ENCODE results near the gene AGTR1. TPM values are rescaled to one million over a fixed set of nuclear protein-coding genes. Genes with fewer than 3 reads are reported as not detected.

Gene AGTR1
- polyA plus RNA-seq, 2 of the 4 experiments (the other 2 are of a cell fraction) = 0.92 to 3.1 TPM

DNA sequence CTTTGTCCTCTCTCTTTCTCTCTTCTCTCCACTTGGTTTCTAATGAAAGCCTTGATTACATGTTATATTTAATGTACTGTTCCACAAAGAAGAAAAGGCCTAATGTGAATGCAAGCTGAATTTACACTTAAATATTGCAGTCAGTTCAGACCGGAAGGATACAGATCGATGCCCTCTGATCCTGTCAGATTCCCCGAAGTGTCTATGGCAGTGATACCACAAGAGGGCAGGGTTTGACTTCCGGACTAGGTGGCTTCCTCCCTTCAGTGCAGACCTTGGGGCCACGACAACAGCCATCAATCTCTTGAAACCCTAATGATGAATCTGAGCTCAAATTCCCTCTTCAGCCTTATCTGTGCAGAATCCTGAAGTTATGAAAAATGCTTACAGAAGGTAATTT lies 29.5 kb downstream of the AGTR1 start (continued):
- no peak for TF ChIP-seq CBX8 (IDR thresholded peaks at IDR 0.05)
- no peak for TF ChIP-seq RFX5 (IDR thresholded peaks at IDR 0.05)
- no peak for TF ChIP-seq SREBF2 (IDR thresholded peaks at IDR 0.05)
- TF ChIP-seq ZFP36 (IDR thresholded peaks at IDR 0.05; ENCODE audit: borderline replicate concordance, partially characterized antibody) = no peak
- no peak for TF ChIP-seq ZSCAN20 (CRISPR knock-in tag; IDR thresholded peaks at IDR 0.05)
- TF ChIP-seq, protein P1, sequence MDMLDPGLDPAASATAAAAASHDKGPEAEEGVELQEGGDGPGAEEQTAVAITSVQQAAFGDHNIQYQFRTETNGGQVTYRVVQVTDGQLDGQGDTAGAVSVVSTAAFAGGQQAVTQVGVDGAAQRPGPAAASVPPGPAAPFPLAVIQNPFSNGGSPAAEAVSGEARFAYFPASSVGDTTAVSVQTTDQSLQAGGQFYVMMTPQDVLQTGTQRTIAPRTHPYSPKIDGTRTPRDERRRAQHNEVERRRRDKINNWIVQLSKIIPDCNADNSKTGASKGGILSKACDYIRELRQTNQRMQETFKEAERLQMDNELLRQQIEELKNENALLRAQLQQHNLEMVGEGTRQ (IDR thresholded peaks at IDR 0.05) = no peak
- TF ChIP-seq KDM1A (IDR thresholded peaks at IDR 0.05; ENCODE audit: low read depth) = no peak
- no peak for TF ChIP-seq RARB (CRISPR knock-in tag; IDR thresholded peaks at IDR 0.05)

DNA sequence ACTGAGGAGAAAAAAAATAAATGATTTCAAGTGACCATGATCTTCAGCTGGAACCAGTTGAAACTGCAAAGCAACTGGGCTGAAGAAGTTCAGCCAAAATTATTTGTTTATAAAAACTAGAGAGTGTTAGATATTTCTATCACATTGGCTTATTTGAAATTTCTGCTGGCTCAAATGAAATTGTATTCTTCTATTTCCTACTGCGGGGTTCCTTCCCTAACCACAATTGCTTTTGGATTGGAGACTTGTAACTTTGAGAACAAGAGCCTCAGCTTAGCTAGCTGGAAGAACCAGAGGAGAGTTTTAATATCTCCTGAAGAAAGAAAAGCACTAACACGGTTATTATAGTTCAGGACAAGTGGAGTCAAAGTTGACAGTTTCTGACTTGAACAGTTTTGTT lies 31.1 kb downstream of the AGTR1 start:
- TF ChIP-seq RFX5 (IDR thresholded peaks at IDR 0.05) (no peak), NPAS2 (CRISPR knock-in tag; IDR thresholded peaks at IDR 0.05; ENCODE audit: borderline replicate concordance) (no peak), PHF8 (IDR thresholded peaks at IDR 0.05; ENCODE audit: borderline replicate concordance, low read depth) (no peak), RCOR1 (IDR thresholded peaks at IDR 0.05; ENCODE audit: low read depth, low read length) (no peak), CBX2 (IDR thresholded peaks at IDR 0.05; ENCODE audit: borderline replicate concordance, low read depth) (no peak), POLR2A (IDR thresholded peaks at IDR 0.05; ENCODE audit: low read length) (no peak), ZSCAN20 (CRISPR knock-in tag; IDR thresholded peaks at IDR 0.05) (no peak)
- TF ChIP-seq, protein P1 (IDR thresholded peaks at IDR 0.05) = no peak
- TF ChIP-seq, protein P2, sequence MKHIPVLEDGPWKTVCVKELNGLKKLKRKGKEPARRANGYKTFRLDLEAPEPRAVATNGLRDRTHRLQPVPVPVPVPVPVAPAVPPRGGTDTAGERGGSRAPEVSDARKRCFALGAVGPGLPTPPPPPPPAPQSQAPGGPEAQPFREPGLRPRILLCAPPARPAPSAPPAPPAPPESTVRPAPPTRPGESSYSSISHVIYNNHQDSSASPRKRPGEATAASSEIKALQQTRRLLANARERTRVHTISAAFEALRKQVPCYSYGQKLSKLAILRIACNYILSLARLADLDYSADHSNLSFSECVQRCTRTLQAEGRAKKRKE (CRISPR knock-in tag; IDR thresholded peaks at IDR 0.05; ENCODE audit: low read depth) = no peak
- TF ChIP-seq, protein P3, sequence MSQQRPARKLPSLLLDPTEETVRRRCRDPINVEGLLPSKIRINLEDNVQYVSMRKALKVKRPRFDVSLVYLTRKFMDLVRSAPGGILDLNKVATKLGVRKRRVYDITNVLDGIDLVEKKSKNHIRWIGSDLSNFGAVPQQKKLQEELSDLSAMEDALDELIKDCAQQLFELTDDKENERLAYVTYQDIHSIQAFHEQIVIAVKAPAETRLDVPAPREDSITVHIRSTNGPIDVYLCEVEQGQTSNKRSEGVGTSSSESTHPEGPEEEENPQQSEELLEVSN (IDR thresholded peaks at IDR 0.05; ENCODE audit: borderline replicate concordance, low read depth) = no peak
- TF ChIP-seq, protein P4, sequence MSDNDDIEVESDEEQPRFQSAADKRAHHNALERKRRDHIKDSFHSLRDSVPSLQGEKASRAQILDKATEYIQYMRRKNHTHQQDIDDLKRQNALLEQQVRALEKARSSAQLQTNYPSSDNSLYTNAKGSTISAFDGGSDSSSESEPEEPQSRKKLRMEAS (IDR thresholded peaks at IDR 0.05) = no peak
- CTCF ChIA-PET = interaction anchor here (0.6 kb wide), 2 partner anchors 214 to 397 kb away, joined by 4 to 5 read pairs; no protein-coding TSS in a partner anchor
- WGBS (ENCODE audit: missing lambda C conversion rate) = 62% methylated on average over 2 of the region's 2 CpGs
- POLR2A ChIA-PET = no interaction called here
- H3K27ac ChIP-seq = no peak overlapping the region
- FAIRE-seq (no peak), ATAC-seq (no peak), DNase-seq (ENCODE audit: low read depth in 1 of 2, low spot score in 1 of 2) (no peak)
- no peaks in the 10 kb centered on the region for H3K9me3 ChIP-seq
- H3K4me1 ChIP-seq = peaks cover 3% of the 10 kb centered on the region; the same call in 1 of the 3 replicates
- no peak overlapping the region for H3K4me2 ChIP-seq
- no peak overlapping the region for H3K4me3 ChIP-seq

DNA sequence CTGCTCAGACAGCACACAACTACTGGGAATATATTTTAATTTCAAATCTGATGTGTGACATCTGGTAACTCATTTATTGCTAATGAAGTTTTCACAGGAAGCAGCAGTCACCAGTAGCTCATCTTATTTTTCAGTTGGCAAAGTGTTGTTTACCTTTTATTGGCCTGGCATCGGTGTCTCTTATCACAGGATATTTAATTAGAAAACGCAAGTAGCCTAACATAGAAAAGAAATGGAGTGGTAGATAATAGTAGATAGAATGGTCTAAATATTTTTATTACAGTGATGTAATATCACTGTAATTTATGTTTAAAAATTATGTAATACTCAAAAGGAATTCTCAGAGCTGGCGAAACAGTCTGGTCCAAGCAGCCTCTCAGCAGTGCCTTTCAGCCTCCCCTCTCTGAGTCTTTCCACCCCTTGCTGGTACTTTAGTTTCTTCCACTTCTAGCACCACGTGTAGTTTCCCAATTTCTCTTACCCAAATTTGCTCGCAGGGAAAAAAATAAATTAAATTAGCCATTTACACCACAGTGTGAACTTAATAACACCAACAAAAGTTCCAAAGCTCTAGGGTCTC lies 31.9 kb downstream of the AGTR1 start:
- TF ChIP-seq MAFK (IDR thresholded peaks at IDR 0.05; ENCODE audit: partially characterized antibody) (no peak), FOSB (CRISPR knock-in tag; IDR thresholded peaks at IDR 0.05) (no peak), CHD4 (IDR thresholded peaks at IDR 0.05; ENCODE audit: borderline replicate concordance) (no peak), PHF8 (IDR thresholded peaks at IDR 0.05; ENCODE audit: borderline replicate concordance, low read depth) (no peak), KDM5A (IDR thresholded peaks at IDR 0.05) (no peak), TP53 (CRISPR knock-in tag; IDR thresholded peaks at IDR 0.05) (no peak), FOXS1 (CRISPR knock-in tag; IDR thresholded peaks at IDR 0.05) (no peak), EP300 (IDR thresholded peaks at IDR 0.05) (no peak), ZNF302 (CRISPR knock-in tag; IDR thresholded peaks at IDR 0.05) (no peak), CBX2 (IDR thresholded peaks at IDR 0.05; ENCODE audit: borderline replicate concordance, low read depth) (no peak), RCOR1 (IDR thresholded peaks at IDR 0.05; ENCODE audit: low read depth, low read length) (no peak)
- TF ChIP-seq, protein P5, sequence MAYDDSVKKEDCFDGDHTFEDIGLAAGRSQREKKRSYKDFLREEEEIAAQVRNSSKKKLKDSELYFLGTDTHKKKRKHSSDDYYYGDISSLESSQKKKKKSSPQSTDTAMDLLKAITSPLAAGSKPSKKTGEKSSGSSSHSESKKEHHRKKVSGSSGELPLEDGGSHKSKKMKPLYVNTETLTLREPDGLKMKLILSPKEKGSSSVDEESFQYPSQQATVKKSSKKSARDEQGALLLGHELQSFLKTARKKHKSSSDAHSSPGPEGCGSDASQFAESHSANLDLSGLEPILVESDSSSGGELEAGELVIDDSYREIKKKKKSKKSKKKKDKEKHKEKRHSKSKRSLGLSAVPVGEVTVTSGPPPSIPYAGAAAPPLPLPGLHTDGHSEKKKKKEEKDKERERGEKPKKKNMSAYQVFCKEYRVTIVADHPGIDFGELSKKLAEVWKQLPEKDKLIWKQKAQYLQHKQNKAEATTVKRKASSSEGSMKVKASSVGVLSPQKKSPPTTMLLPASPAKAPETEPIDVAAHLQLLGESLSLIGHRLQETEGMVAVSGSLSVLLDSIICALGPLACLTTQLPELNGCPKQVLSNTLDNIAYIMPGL (CRISPR knock-in tag; IDR thresholded peaks at IDR 0.05; ENCODE audit: borderline replicate concordance) = no peak
- TF ChIP-seq, protein P6, sequence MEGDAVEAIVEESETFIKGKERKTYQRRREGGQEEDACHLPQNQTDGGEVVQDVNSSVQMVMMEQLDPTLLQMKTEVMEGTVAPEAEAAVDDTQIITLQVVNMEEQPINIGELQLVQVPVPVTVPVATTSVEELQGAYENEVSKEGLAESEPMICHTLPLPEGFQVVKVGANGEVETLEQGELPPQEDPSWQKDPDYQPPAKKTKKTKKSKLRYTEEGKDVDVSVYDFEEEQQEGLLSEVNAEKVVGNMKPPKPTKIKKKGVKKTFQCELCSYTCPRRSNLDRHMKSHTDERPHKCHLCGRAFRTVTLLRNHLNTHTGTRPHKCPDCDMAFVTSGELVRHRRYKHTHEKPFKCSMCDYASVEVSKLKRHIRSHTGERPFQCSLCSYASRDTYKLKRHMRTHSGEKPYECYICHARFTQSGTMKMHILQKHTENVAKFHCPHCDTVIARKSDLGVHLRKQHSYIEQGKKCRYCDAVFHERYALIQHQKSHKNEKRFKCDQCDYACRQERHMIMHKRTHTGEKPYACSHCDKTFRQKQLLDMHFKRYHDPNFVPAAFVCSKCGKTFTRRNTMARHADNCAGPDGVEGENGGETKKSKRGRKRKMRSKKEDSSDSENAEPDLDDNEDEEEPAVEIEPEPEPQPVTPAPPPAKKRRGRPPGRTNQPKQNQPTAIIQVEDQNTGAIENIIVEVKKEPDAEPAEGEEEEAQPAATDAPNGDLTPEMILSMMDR (IDR thresholded peaks at IDR 0.05) = no peak
- TF ChIP-seq, protein P4 (IDR thresholded peaks at IDR 0.05) = no peak
- FAIRE-seq (no peak), ATAC-seq (no peak), DNase-seq (ENCODE audit: low read depth in 1 of 2, low spot score in 1 of 2) (no peak)
- H3K4me2 ChIP-seq = no peak overlapping the region
- CTCF ChIA-PET = interaction anchor here (0.8 to 0.9 kb wide), 2 partner anchors 11 to 217 kb away, joined by 3 read pairs; no protein-coding TSS in a partner anchor
- POLR2A ChIA-PET = no interaction called here
- no peaks in the 10 kb centered on the region for H3K4me1 ChIP-seq
- 53% methylated on average over 5 of the region's 5 CpGs for WGBS (ENCODE audit: missing lambda C conversion rate)
- no peaks in the 10 kb centered on the region for H3K9me3 ChIP-seq
- H3K27ac ChIP-seq = no peak overlapping the region
- no peak overlapping the region for H3K4me3 ChIP-seq
